HG02885 (cell line): Measurements from ENCODE around the gene MRC2.

Experiments
- ATAC-seq: cut with Tn5 transposase; IDR thresholded peaks from one replicate; pipeline ENCODE4 v1.9.1; 2021; ENCODE audit warnings: mild to moderate bottlenecking; ENCODE audit not compliant: unreplicated experiment, poor library complexity

The MRC2 gene

GRCh38 chr17:62714016-62714777 is 86.7 kb downstream of the MRC2 start:
- ATAC-seq = no peak

DNA sequence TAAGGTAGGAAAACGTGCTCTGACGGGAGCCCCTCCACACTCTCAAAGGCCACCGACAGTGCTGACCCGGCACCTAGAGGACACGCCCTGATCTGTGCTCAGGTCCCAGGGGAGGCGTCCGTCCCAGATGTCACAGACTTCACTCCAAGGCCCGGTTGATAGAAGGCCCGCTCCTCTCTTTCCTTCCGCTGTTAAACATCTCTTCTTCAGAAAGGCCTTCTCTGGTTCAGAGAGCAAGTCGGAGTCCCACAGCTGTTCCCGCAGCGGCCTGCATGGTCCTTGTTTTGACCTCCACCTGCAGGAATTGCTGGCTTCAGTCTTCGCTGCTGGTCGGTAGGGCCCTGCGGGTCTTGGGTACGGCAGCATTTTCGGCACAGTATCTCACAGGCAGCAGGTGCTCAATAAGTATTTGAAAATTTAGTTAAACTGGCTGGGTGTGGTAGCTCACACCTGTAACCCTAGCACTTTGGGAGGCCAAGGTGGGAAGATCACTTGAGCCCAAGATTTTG is 88.5 kb downstream of the MRC2 start:
- ATAC-seq = no peak

DNA sequence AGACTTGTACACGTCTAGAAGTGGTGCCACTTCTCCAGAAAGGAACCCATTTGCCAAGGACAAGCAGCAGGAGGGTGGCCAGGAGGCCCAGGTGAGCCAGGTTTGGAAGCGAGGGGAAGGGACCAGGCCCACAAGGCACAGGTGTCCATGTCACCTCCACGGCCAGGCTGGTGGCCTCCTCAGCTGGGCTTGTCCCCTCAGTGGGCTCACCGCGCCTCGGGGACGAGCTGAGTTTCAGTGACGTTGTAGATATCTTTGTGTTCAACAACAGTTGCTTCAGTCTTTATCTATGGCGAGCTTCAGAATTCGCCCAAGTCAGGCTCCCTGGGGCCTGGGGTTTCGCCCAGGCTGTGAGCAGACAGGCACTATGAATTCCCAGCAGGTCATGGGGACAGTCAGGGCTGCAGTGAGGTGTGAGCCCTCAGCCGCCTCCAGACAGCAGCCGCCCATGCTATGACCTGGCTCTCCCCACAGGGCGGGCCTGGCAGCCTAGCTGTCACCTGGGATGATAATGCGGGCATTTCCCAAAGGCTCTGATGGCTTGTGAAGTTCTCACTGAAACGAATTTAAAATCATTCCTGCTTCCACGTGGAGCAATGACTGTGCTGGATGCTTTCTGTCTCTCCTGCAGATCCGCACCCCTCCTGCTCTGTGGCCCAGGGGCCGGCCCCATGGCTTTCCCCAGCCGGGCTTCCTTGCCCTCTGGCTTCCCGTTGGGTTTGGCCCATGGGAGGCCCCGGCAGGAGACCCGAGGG is 89.5 kb downstream of the MRC2 start:
- no peak for ATAC-seq

DNA sequence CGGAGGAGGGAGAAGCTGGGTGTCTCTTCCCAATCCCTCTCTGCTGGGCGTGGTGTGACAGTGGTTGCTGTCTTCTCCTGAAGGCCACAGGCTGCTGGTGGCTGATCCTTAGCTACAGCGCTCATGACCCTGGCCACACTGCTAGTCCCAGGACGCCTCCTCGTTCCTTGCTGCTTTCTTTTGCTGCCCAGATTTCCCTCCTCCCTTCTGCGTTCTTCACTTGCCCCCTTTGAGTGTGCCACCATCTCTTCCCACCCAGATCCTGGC is 90.1 kb downstream of the MRC2 start:
- ATAC-seq = no peak

- ATAC-seq = no peak
Observed at GRCh38 chr17:62717889-62718288, 90.4 kb downstream of the MRC2 start.

GRCh38 chr17:62718429-62718828 is 91.0 kb downstream of the MRC2 start:
- no peak for ATAC-seq

GRCh38 chr17:62719586-62719985 is 92.1 kb downstream of the MRC2 start:
- no peak for ATAC-seq

DNA sequence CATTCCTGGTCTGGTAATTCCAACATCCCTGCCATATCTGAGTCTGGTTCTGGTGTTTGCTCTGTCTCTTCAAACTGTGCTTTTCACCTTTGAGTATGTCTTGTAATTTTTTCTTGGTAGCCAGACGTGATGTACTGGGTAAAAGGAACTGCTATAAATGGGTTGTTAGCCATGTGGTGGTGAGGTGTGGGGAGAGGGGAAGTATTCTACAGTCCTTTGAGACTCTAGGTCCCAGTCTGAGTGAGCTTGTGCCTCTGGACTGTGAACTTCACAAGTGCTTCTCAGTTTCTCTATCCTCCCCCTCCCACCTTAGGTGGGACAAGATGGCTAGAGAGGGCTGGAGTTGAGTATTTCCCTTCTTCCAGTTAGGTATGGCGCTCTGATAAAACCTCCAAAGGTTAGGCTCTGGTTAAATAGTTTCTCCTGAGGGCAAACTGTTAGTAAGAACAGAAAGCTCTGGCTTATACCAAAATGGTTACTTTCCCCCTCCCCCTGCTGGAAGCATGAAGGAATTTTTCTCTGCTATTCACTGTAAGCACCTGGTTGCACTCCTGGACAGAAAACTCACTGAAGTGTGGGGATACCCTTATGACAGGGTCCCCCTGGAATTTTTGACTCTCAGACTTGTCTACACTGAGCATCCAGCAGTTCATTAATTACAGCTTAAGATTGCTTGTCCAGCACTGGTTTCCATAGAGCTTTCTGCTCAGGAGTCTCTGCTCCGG is 92.8 kb downstream of the MRC2 start:
- no peak for ATAC-seq

DNA sequence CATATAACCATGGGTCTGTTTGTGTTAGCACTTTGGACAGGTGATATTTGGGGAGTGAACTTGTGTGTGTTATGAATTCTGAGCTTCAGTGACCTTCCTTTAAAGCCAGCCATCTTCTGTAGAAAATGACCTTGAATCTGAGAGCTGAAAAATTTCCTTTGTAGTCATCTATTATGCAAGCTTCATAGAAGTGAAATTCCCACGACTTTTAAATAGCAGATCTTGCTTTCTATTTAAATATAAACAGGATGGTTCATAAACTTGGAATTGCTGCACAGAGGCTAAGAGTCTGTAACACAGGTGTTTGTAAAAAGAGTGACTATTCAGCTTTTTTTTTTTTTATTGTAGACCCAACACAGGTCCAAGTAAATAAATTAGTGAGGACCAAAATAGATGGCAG is 95.2 kb downstream of the MRC2 start:
- no peak for ATAC-seq

DNA sequence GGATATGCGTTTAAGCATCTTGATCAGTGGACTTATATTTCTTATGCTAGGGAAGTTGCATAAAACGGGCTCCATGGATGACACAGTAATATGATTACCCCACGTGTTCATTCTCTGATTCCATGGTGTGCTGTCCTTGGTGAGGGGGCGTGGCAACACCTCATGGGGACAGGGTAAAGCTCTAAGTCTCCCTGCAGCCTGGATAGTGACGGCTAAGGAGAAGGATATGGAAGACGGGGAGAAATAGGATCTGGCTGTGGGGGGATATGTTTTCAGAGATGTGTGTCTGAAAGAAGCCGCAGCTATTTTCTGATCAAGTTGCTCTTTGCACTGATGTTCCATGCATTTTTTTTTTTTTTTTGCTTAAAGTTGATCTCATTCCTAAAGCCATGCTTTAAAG is 96.4 kb downstream of the MRC2 start:
- no peak for ATAC-seq

- ATAC-seq = peak; percentile 93
Observed at GRCh38 chr17:62724398-62725146, 97.1 kb downstream of the MRC2 start.

- ATAC-seq = no peak
Observed at GRCh38 chr17:62725791-62726249, 98.3 kb downstream of the MRC2 start.

- no peak for ATAC-seq
Observed at GRCh38 chr17:62727916-62728672, 100.6 kb downstream of the MRC2 start.

DNA sequence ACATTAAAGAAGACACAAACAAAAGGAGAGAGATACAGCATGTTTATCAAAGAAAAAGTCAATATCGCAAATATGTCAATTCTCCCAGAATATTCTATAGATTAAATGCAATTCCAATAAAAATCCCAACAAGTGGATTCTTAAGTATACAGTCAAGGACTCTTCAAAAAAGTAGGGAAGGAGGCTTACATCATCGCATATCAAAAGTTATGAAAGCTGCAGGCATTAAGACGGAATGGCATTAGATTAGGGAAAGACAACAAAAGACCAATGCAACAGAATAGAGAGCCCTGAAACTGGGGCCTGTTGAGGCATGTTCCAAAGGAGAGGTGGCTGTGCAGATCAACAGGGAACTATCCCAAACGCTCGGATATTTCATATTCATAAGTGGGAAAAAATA is 104.7 kb downstream of the MRC2 start:
- ATAC-seq = no peak

- ATAC-seq = no peak
Observed at GRCh38 chr17:62735044-62735651, 107.7 kb downstream of the MRC2 start.

GRCh38 chr17:62737513-62737912 is 110.0 kb downstream of the MRC2 start:
- ATAC-seq = peak; percentile 61

DNA sequence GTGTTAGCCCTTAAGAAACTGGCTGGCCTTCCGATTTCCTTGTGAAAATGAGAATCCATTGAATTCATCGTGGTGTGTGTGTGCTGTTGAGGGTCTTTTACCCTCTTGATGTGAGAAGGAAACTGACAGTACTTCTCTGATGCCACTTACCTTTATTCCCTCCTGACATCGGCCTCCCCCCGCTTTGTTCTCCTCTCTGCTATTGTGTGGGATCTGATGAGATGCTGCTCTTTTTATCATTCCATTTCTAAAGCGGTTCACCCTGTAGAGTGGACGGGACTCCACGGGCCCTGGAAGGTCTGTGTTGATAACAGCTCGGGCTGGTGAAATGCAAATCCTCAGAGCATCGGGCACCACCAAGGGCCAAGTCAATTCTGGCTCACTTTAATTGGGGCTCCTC is 110.8 kb downstream of the MRC2 start:
- ATAC-seq = no peak

DNA sequence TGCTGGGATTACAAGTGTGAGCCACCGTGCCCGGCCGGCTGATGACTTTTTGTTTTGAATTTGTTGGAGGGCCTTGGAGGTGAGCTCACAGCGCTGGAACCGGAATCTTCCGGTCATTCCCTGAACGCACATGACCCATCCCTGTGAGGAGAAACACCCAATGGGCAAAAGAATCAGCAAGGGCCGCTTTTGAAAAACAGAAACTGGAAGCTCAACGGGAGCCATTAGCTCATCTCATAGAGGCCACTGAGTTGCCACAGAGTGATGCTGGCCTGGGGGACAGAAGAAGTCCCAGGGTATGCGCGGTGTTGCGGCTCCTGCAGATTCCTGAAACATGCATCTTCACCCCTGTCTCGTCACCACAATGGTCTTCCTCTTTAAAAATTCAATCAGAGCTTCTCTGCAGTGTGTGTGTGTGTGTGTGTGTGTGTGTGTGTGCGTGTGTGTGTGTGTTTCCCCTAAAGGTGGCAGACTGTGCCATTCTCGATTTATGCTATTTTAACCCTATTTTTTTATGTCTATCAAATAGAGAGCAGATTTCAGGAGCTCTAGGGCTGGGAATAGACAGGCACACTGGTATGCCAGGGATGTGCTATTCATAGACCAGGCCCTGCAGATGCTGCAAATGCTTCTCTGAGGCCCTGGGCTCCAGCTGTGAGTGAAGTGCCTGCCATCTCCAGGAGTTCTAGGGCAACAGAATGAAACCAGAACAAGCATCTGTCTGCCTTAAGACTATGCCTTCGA is 112.3 kb downstream of the MRC2 start:
- no peak for ATAC-seq

- ATAC-seq = peak; percentile 77
Observed at GRCh38 chr17:62741290-62741689, 113.8 kb downstream of the MRC2 start.
